HG02610 (cell line): ENCODE results near the gene GBE1.
"Not testable (repeated sequence)": the region's sequence is repeated elsewhere in the genome, so short reads cannot be mapped to it uniquely, and the experiment has no call there.

Experiments
- ATAC-seq: cut with Tn5 transposase; IDR thresholded peaks from one replicate; pipeline ENCODE4 v1.9.1; 2021; ENCODE audit warnings: mild to moderate bottlenecking, moderate library complexity; ENCODE audit not compliant: unreplicated experiment

The GBE1 gene

DNA sequence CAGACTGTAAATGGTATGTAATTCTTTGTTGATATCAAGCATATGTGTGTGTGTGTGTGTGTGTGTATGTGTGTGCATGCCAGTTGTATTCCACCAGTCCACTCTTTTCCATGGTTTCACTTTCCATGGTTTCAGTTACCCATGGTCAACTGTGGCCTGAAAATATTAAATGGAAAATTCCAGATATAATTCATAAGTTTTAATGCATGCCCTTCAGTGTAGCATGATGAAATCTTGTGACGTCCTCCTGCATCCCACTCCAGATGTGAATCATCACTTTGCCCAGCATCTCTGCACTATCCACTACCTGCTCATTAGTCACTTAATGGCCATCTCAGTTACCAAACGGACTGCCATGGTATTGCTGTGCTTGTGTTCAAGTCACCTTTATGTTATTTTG is 215.9 kb downstream of the GBE1 start:
- no peak for ATAC-seq

DNA sequence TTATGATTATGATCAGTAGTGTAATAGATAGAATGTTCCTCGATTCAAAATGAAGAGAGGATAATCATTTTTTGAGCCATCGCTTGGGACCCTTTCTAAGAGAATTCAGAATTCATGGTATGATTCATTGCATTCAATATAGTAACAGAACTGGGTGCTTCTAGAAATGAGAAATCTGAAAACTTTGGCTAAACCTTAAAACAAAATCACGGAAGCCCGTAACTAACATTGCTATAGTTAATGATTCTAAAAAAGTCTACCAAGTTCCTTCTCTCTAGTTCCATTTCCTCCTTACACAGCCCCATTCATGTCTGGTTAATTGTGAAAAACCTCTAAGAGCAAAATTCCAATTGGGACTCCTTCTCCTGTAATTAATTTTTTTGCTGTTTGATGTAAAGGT is 217.1 kb downstream of the GBE1 start:
- ATAC-seq: no peak

DNA sequence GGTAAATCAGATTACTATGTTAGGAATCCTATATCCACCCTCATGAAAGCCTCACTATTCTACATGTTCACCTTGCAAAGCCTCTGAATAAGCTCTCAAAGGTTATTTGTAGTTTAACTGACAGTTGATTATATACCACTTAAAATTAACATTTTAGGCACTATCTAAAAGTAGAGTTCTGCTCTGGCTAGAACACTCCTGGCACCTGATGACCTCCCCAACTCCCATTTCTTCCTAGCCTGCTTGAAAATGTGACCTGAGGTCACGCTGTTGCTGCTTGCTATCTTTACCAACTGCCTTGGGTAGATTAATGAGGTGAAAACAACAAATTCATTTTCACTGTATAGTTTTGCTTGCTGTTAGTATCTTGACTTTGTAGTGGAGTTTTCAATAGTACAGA is 220.7 kb downstream of the GBE1 start:
- no peak for ATAC-seq

DNA sequence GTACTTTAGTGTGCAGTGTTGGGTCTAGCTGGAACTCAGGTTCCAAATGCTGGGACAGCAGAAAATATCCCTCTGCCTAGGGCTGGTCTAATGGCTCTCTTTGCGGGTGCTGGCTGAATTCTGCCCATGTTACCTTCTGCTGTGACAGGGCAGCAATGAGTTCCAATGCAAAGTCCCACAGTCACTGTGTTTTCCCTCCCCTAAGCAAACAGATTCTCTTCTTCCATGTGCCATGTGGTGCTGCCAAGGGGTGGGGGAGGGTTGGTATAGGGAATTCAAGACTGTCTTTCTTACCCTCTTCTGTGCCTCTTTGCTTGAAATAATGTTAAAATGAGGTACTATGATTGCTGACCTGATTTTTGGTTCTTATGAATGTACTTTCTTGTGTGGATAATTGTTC is 229.6 kb downstream of the GBE1 start:
- no peak for ATAC-seq

GRCh38 chr3:81531263-81531662 is 230.2 kb downstream of the GBE1 start:
- no peak for ATAC-seq

GRCh38 chr3:81530180-81530939 is 231.1 kb downstream of the GBE1 start:
- ATAC-seq: no peak

DNA sequence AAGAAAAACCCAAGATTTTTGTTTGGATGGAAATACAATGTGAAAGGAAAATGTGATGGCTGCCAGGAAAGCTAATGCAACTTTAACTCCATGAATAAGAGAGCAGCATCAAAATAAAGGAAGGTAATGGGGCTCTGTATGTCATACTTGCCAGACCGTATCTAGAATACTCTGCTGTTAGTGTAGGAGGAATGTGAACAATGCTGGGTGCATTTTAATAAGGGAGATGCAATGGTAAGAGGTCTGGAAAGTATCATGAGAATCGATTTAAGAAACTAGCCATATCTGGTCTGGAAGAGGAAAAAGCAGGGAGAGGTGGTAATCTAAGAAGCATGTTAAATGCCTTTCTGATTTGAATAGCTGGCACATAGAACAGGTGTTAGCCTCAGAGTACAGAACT is 239.6 kb downstream of the GBE1 start:
- ATAC-seq: no peak

GRCh38 chr3:81518945-81519344 is 242.5 kb downstream of the GBE1 start:
- no peak for ATAC-seq

DNA sequence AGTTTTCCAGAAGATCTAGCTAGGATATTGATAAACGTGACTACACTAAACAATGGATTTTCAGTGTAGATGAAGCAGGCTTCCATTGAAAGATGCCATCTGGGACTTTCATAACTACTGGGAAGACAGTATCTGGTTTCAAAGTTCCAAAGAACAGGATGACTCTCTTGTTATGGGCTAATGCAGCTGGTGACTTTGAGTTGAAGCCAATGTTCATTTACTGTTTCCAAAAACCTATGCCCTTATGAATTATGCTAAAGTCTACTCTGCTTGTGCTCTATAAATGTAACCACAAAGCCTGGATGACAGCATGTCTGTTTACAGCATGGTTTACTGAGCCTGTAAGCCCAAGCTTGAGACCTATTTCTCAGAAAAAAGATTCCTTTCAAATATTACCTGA is 245.4 kb downstream of the GBE1 start:
- no peak for ATAC-seq

DNA sequence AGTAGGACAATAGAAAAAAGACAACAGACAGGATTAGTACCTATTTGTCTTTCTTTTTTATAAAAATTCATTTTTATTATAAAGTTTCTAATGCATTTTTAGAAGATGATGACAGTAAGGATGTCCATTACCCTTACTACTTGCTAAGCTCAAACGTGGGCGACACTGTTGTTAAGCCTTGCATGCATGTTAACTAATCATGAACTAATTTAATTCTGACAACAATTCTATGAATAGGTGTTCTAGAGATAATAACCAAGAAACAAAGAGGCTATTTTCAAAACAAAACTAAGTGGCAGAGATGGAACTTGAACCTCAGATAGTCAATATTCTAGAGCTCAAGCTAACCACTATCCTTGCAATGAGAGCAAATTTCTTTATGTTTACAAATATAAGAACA is 247.9 kb downstream of the GBE1 start:
- no peak for ATAC-seq

- ATAC-seq: no peak
These were observed 258.4 kb downstream of the GBE1 start for GRCh38 chr3:81503026-81503425.

- no peak for ATAC-seq
These were observed 259.2 kb downstream of the GBE1 start for GRCh38 chr3:81502236-81502635.

DNA sequence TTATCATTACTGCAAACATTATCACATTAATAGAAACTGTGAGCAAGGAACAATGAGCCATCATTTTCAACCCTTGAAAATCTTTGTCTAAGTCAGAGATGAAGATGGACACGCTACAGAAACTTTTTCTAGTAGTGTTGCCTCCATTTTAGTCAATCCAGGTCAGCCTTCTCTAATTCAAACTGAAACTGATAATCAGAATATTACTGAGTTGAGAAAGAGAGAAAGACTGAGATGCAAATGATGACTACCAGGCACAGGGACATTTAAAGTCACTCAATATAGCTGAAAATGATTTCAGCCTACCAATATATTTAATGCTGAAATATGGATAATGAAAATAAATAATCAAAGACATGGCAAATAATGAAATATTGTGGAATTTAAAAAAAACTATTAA is 261.4 kb downstream of the GBE1 start:
- ATAC-seq: peak; percentile 96

DNA sequence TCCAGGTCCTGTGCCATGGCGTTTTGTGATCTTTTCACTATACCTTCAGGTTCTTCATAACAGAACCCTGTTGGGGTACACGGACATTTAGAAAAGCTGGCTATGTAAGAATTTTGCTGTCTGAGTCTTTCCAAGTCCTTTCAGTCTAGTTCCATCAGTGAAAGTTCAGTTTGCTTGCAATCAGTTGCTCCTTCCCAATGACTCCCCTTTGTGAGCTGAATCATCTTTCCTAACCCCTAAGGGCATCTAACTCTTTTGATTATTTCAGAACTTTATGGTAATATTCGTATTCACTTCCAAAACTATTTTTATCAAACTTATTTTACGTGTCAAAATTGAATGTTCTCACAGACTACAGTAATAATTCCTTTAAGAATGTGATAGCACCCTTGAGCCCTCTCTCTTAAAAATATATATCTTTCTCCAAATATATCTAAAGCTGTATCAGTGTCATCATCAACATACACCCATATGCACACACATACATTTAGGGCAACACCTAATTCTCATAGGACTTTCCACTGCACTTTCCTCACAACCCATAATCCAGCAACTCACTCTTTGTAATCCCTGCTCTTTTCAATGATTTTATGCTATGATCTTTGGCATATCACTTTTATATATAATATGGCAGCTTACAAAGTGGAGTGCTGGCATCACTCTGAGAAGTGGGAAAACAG is 263.7 kb downstream of the GBE1 start:
- no peak for ATAC-seq

DNA sequence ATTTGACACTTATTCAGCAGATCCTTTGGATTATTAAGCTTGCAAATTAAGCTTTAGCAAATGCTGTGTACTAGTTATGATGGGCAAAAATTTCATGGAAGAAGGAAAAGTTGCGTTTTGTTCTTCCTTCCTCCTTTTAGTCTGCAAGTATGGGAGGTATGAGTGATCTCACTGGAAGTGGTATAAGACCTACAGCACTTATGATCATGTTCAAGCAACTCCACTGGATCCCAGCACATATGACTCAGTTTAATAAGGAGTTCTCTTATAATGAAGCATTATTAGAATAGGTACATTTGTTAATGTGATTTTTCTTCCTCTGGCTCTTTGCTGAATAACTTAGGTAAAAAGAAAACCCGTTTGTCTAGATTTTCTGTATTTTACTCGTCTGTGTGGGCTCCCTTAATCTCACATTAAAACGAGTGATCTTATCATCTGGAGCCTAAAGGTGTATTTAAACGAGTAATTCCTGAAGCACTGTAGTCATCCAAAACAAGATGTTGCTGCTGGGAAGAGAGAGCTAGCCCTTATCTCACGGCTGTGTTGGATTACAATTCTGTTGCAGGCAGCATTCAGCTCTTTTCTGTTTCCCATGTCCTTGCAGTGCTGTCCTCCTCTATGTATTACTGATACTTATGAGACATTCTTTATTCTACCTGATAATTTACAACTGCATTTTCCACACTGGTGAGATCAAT is 264.9 kb downstream of the GBE1 start:
- ATAC-seq: no peak

DNA sequence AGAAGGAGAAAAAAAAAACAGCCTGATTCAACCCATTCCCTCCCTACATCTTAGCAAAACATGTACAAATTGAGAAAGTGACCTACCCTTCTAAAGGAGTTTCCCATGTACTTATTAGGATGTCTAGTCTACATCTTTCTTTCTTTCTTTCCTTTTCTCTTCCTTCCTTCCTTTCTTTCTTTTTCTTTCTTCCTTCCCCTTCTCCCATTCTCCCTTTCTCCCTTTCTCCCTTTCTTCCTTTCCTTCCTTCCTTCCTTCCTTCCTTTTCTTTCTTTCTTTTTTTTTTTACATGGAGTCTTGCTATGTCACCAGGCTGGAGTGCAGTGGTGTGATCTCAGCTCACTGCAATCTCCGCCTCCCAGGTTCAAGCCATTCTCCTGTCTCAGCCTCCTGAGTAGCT is 269.0 kb downstream of the GBE1 start:
- ATAC-seq: not testable (repeated sequence)

DNA sequence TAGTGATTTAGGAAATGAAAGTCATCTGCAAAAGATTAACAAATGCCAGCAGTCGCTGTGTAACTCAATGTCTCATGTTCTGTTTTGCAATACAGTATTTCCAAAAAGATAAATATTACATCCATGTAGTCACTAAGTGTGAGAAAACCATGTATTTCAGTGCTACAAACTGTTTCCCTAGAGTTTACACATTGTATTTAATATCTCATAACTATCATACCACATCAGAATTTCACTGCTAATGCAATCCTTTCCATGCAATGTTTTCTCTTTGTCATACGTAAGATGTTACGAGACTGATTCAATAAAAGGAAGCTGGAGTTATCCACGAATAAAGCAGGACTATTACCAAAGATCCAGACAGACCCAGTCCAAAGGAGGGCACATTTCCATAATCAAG is 269.4 kb downstream of the GBE1 start:
- no peak for ATAC-seq

GRCh38 chr3:81490541-81491288 is 270.7 kb downstream of the GBE1 start:
- ATAC-seq: peak; percentile 95

GRCh38 chr3:81485444-81485865 is 276.0 kb downstream of the GBE1 start:
- ATAC-seq: peak; percentile 99

GRCh38 chr3:81484520-81484919 is 276.9 kb downstream of the GBE1 start:
- ATAC-seq: no peak

- no peak for ATAC-seq
These were observed 278.4 kb downstream of the GBE1 start for GRCh38 chr3:81483046-81483445.
